GM23338 (cell line): ENCODE measurements around the gene PPP1R37.

ENCODE experiments used
- CTCF ChIP-seq, 2 experiments: fragments of 200-600 bp in 1 of 2; sonication (generic) in 1 of 2; conservative IDR thresholded peaks; 2 replicates each; pipeline versions ENCODE4 v1.5.1 to v1.6.1; 2016 to 2017; ENCODE audit warnings: antibody characterized with exemption in 2 of 2, low read depth in 2 of 2, mild to moderate bottlenecking in 2 of 2, moderate library complexity in 1 of 2
- EZH2 ChIP-seq: fragments of 200-600 bp; sonication (generic); IDR thresholded peaks from one replicate; pipeline ENCODE4 v1.8.0; 2017; ENCODE audit warnings: antibody characterized with exemption, mild to moderate bottlenecking, low read depth; ENCODE audit not compliant: unreplicated experiment
- EZH2phosphoT487 ChIP-seq: fragments of 200-600 bp; sonication (generic); IDR thresholded peaks from one replicate; pipeline ENCODE4 v1.8.1; 2018; ENCODE audit warnings: antibody characterized with exemption; ENCODE audit not compliant: unreplicated experiment
- JUNB ChIP-seq: IDR thresholded peaks from one replicate; pipeline ENCODE4 v1.6.1; 2016; ENCODE audit warnings: antibody characterized with exemption; ENCODE audit not compliant: unreplicated experiment
- POLR2AphosphoS5 ChIP-seq: IDR thresholded peaks from 2 replicates; pipeline ENCODE4 v1.6.1; 2016; ENCODE audit warnings: antibody characterized with exemption, low read depth
- REST ChIP-seq: IDR thresholded peaks from one replicate; pipeline ENCODE4 v1.6.1; 2018; ENCODE audit warnings: antibody characterized with exemption; ENCODE audit not compliant: unreplicated experiment
- STAT1 ChIP-seq: IDR thresholded peaks from one replicate; pipeline ENCODE4 v1.6.1; 2016; ENCODE audit warnings: antibody characterized with exemption; ENCODE audit not compliant: unreplicated experiment

- TF ChIP-seq CTCF (conservative IDR thresholded peaks at IDR 0.05; ENCODE audit: low read depth in 2 of 2) (no peak), JUNB (no peak), STAT1 (no peak), REST (no peak), POLR2AphosphoS5 (no peak), EZH2phosphoT487 (no peak), EZH2 (no peak)
These were observed 61.3 kb downstream of the PPP1R37 start for GRCh38 chr19:45154064-45154827.
